Stomach (tissue), 4 donors: ENCODE results near the gene KLHL18.

ENCODE experiments used
- EP300 ChIP-seq: sonication (generic); formaldehyde crosslinking; IDR thresholded peaks from one replicate; pipeline ENCODE4 v1.6.1; 2017; ENCODE audit warnings: antibody characterized with exemption
- POLR2A ChIP-seq, 4 donors: fragments of 450-650 bp; IDR thresholded peaks; one replicate each; pipeline ENCODE4 v1.6.1; 2016; ENCODE audit warnings: antibody characterized with exemption in 4 of 4, control low read depth in 2 of 4, mild to moderate bottlenecking in 1 of 4, moderate library complexity in 1 of 4
- POLR2AphosphoS5 ChIP-seq, 3 donors: sonication (generic); formaldehyde crosslinking; IDR thresholded peaks; one replicate each; pipeline ENCODE4 v1.6.1; 2016; ENCODE audit warnings: antibody characterized with exemption in 3 of 3
- TF ChIP-seq, protein P1 (sequence below), 7 experiments: fragments of 450-650 bp in 4 of 7; fragments of 200-600 bp in 3 of 7; sonication (generic) in 3 of 7; IDR thresholded peaks; one replicate each; pipeline ENCODE4 v1.5.1; 2016 to 2019; ENCODE audit warnings: antibody characterized with exemption in 7 of 7, control low read depth in 2 of 7, mild to moderate bottlenecking in 1 of 7

DNA sequence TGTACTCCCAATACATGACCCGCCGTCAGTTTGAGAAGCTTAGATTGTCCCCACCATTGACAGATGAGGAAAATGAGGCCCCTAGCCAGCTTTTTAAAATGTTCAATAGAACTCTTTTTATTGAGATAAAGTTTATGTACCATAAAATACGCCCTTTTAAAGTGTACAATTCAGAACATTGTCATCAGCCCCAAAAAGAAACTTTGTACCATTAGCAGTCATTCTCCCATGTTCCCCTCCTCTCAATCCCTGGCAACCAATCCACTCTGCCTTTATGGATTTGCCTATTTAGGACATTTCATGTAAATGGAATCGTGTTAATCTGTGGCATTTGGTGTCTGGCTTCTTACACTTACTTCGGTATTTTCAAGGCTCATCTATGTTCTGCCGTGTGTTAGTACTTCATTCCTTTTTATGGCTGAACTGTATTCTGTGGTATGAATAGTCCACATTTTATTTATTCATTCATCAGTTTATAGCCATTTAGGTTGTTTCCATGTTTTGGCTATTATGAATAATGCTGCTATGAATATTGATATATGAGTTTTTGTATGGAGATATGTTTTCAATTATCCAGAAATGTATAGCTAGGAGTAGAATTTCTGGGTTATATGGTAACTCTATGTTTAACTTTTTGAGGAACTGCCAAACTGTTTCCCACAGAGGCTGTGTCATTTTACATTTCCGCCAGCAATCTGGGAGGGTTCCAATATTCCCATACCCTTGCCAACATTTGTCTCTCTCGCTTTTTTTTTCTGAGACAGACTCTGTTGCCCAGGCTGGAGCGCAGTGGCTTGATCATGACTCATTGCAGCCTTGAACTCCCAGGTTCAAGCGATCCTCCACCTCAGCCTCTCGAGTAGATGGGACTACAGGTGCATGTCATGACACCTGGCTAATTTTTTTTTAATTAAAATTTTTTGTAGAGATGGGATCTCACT is 82.7 kb downstream of the KLHL18 start:
- TF ChIP-seq, protein P1, sequence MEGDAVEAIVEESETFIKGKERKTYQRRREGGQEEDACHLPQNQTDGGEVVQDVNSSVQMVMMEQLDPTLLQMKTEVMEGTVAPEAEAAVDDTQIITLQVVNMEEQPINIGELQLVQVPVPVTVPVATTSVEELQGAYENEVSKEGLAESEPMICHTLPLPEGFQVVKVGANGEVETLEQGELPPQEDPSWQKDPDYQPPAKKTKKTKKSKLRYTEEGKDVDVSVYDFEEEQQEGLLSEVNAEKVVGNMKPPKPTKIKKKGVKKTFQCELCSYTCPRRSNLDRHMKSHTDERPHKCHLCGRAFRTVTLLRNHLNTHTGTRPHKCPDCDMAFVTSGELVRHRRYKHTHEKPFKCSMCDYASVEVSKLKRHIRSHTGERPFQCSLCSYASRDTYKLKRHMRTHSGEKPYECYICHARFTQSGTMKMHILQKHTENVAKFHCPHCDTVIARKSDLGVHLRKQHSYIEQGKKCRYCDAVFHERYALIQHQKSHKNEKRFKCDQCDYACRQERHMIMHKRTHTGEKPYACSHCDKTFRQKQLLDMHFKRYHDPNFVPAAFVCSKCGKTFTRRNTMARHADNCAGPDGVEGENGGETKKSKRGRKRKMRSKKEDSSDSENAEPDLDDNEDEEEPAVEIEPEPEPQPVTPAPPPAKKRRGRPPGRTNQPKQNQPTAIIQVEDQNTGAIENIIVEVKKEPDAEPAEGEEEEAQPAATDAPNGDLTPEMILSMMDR (IDR thresholded peaks at IDR 0.05) = no peak
- TF ChIP-seq POLR2A (IDR thresholded peaks at IDR 0.05) (no peak), POLR2AphosphoS5 (IDR thresholded peaks at IDR 0.05) (no peak), EP300 (no peak)
